Measurements from ENCODE around the gene NAT9.

The NAT9 gene

GRCh38 chr17:74804683-74805082 is 28.5 kb upstream of the NAT9 start:
- H3K4me1 ChIP-seq (ENCODE audit: insufficient read depth, low read length): no peaks in the 10 kb centered on the region
- 88% methylated on average over 7 of the region's 7 CpGs for WGBS
- no peak overlapping the region for H3K27ac ChIP-seq (ENCODE audit: low read depth, low read length)
- no peak overlapping the region for H3K9ac ChIP-seq (ENCODE audit: low read depth, low read length)
- no peaks in the 10 kb centered on the region for H3K27me3 ChIP-seq (ENCODE audit: insufficient read depth, low read length)
- H3K4me3 ChIP-seq (ENCODE audit: low read length): no peak overlapping the region
- H3K36me3 ChIP-seq (ENCODE audit: insufficient read depth, low read length): peaks cover 17% of the 10 kb centered on the region; the same call in 1 of the 2 replicates
- H3K9me3 ChIP-seq (ENCODE audit: insufficient read depth, low read depth, low read length): no peaks in the 10 kb centered on the region

- no peak overlapping the region for H3K9ac ChIP-seq (ENCODE audit: low read depth, low read length)
- H3K36me3 ChIP-seq (ENCODE audit: insufficient read depth, low read length): peaks cover 22% of the 10 kb centered on the region; the same call in 1 of the 2 replicates
- H3K27me3 ChIP-seq (ENCODE audit: insufficient read depth, low read length): no peaks in the 10 kb centered on the region
Observed at GRCh38 chr17:74803971-74804370, 27.8 kb upstream of the NAT9 start.

GRCh38 chr17:74803388-74803930 is 27.3 kb upstream of the NAT9 start:
- no peak overlapping the region for H3K4me3 ChIP-seq (ENCODE audit: low read length)
- H3K9ac ChIP-seq (ENCODE audit: low read depth, low read length): no peak overlapping the region
- peaks cover 26% of the 10 kb centered on the region; the same call in 1 of the 2 replicates for H3K36me3 ChIP-seq (ENCODE audit: insufficient read depth, low read length)
- no peaks in the 10 kb centered on the region for H3K9me3 ChIP-seq (ENCODE audit: insufficient read depth, low read depth, low read length)
- no peaks in the 10 kb centered on the region for H3K4me1 ChIP-seq (ENCODE audit: insufficient read depth, low read length)
- WGBS: 91% methylated on average over 11 of the region's 12 CpGs
- H3K27me3 ChIP-seq (ENCODE audit: insufficient read depth, low read length): no peaks in the 10 kb centered on the region
- no peak overlapping the region for H3K27ac ChIP-seq (ENCODE audit: low read depth, low read length)

More at GRCh38 chr17:74803971-74804370, 27.8 kb upstream of the NAT9 start:
- Histone ChIP-seq H3K4me3 (ENCODE audit: low read length) (no peak overlapping the region), H3K27ac (ENCODE audit: low read depth, low read length) (no peak overlapping the region), H3K4me1 (ENCODE audit: insufficient read depth, low read length) (no peaks in the 10 kb centered on the region), H3K9me3 (ENCODE audit: insufficient read depth, low read depth, low read length) (no peaks in the 10 kb centered on the region)
- 91% methylated on average over 4 of the region's 5 CpGs for WGBS

GRCh38 chr17:74801896-74802295 is 25.8 kb upstream of the NAT9 start:
- Histone ChIP-seq H3K9me3 (ENCODE audit: insufficient read depth, low read depth, low read length) (no peaks in the 10 kb centered on the region), H3K36me3 (ENCODE audit: insufficient read depth, low read length) (peaks cover 34% of the 10 kb centered on the region), H3K27me3 (ENCODE audit: insufficient read depth, low read length) (no peaks in the 10 kb centered on the region), H3K9ac (ENCODE audit: low read depth, low read length) (no peak overlapping the region), H3K4me3 (ENCODE audit: low read length) (no peak overlapping the region), H3K27ac (ENCODE audit: low read depth, low read length) (no peak overlapping the region), H3K4me1 (ENCODE audit: insufficient read depth, low read length) (no peaks in the 10 kb centered on the region)
- 80% methylated on average over 8 of the region's 8 CpGs for WGBS

- Histone ChIP-seq H3K9me3 (ENCODE audit: insufficient read depth, low read depth, low read length) (no peaks in the 10 kb centered on the region), H3K4me1 (ENCODE audit: insufficient read depth, low read length) (no peaks in the 10 kb centered on the region), H3K9ac (ENCODE audit: low read depth, low read length) (no peak overlapping the region), H3K27me3 (ENCODE audit: insufficient read depth, low read length) (no peaks in the 10 kb centered on the region), H3K4me3 (ENCODE audit: low read length) (no peak overlapping the region), H3K27ac (ENCODE audit: low read depth, low read length) (no peak overlapping the region), H3K36me3 (ENCODE audit: insufficient read depth, low read length) (peaks cover 44% of the 10 kb centered on the region)
- WGBS: 93% methylated on average over 7 of the region's 7 CpGs
Observed at GRCh38 chr17:74800531-74800930, 24.4 kb upstream of the NAT9 start.

- WGBS: 96% methylated on average over 14 of the region's 14 CpGs
- Histone ChIP-seq H3K9me3 (ENCODE audit: insufficient read depth, low read depth, low read length) (no peaks in the 10 kb centered on the region), H3K4me3 (ENCODE audit: low read length) (no peak overlapping the region), H3K27ac (ENCODE audit: low read depth, low read length) (no peak overlapping the region), H3K27me3 (ENCODE audit: insufficient read depth, low read length) (no peaks in the 10 kb centered on the region), H3K4me1 (ENCODE audit: insufficient read depth, low read length) (no peaks in the 10 kb centered on the region), H3K9ac (ENCODE audit: low read depth, low read length) (no peak overlapping the region), H3K36me3 (ENCODE audit: insufficient read depth, low read length) (peaks cover 57% of the 10 kb centered on the region)
Observed at GRCh38 chr17:74799097-74799496, 23.0 kb upstream of the NAT9 start.

GRCh38 chr17:74798239-74798707 is 22.1 kb upstream of the NAT9 start:
- Histone ChIP-seq H3K9me3 (ENCODE audit: insufficient read depth, low read depth, low read length) (no peaks in the 10 kb centered on the region), H3K27me3 (ENCODE audit: insufficient read depth, low read length) (no peaks in the 10 kb centered on the region), H3K27ac (ENCODE audit: low read depth, low read length) (no peak overlapping the region), H3K36me3 (ENCODE audit: insufficient read depth, low read length) (peaks cover 65% of the 10 kb centered on the region), H3K4me1 (ENCODE audit: insufficient read depth, low read length) (no peaks in the 10 kb centered on the region), H3K4me3 (ENCODE audit: low read length) (no peak overlapping the region), H3K9ac (ENCODE audit: low read depth, low read length) (no peak overlapping the region)
- WGBS: 93% methylated on average over 8 of the region's 8 CpGs

GRCh38 chr17:74797824-74798223 is 21.7 kb upstream of the NAT9 start:
- Histone ChIP-seq H3K36me3 (ENCODE audit: insufficient read depth, low read length) (peaks cover 69% of the 10 kb centered on the region), H3K4me3 (ENCODE audit: low read length) (no peak overlapping the region), H3K4me1 (ENCODE audit: insufficient read depth, low read length) (no peaks in the 10 kb centered on the region), H3K27ac (ENCODE audit: low read depth, low read length) (no peak overlapping the region), H3K9ac (ENCODE audit: low read depth, low read length) (no peak overlapping the region), H3K9me3 (ENCODE audit: insufficient read depth, low read depth, low read length) (no peaks in the 10 kb centered on the region), H3K27me3 (ENCODE audit: insufficient read depth, low read length) (no peaks in the 10 kb centered on the region)
- WGBS: 94% methylated on average over 4 of the region's 4 CpGs

GRCh38 chr17:74796866-74797265 is 20.7 kb upstream of the NAT9 start:
- Histone ChIP-seq H3K27ac (ENCODE audit: low read depth, low read length) (no peak overlapping the region), H3K9ac (ENCODE audit: low read depth, low read length) (no peak overlapping the region), H3K4me3 (ENCODE audit: low read length) (no peak overlapping the region), H3K27me3 (ENCODE audit: insufficient read depth, low read length) (no peaks in the 10 kb centered on the region), H3K4me1 (ENCODE audit: insufficient read depth, low read length) (no peaks in the 10 kb centered on the region), H3K9me3 (ENCODE audit: insufficient read depth, low read depth, low read length) (no peaks in the 10 kb centered on the region), H3K36me3 (ENCODE audit: insufficient read depth, low read length) (peaks cover 76% of the 10 kb centered on the region)
- 95% methylated on average over 6 of the region's 6 CpGs for WGBS

GRCh38 chr17:74796211-74796610 is 20.1 kb upstream of the NAT9 start:
- no peak overlapping the region for H3K9ac ChIP-seq (ENCODE audit: low read depth, low read length)
- no peaks in the 10 kb centered on the region for H3K9me3 ChIP-seq (ENCODE audit: insufficient read depth, low read depth, low read length)
- H3K4me1 ChIP-seq (ENCODE audit: insufficient read depth, low read length): no peaks in the 10 kb centered on the region
- no peak overlapping the region for H3K4me3 ChIP-seq (ENCODE audit: low read length)
- no peak overlapping the region for H3K27ac ChIP-seq (ENCODE audit: low read depth, low read length)
- H3K27me3 ChIP-seq (ENCODE audit: insufficient read depth, low read length): no peaks in the 10 kb centered on the region
- WGBS: 84% methylated on average over 4 of the region's 4 CpGs
- H3K36me3 ChIP-seq (ENCODE audit: insufficient read depth, low read length): peaks cover 76% of the 10 kb centered on the region

- H3K4me1 ChIP-seq (ENCODE audit: insufficient read depth, low read length): no peaks in the 10 kb centered on the region
- 91% methylated on average over 18 of the region's 18 CpGs for WGBS
- no peaks in the 10 kb centered on the region for H3K27me3 ChIP-seq (ENCODE audit: insufficient read depth, low read length)
- H3K9me3 ChIP-seq (ENCODE audit: insufficient read depth, low read depth, low read length): no peaks in the 10 kb centered on the region
- H3K9ac ChIP-seq (ENCODE audit: low read depth, low read length): no peak overlapping the region
- H3K27ac ChIP-seq (ENCODE audit: low read depth, low read length): no peak overlapping the region
- H3K4me3 ChIP-seq (ENCODE audit: low read length): no peak overlapping the region
- peaks cover 79% of the 10 kb centered on the region for H3K36me3 ChIP-seq (ENCODE audit: insufficient read depth, low read length)
Observed at GRCh38 chr17:74795327-74796020, 19.3 kb upstream of the NAT9 start.
